HG03442 (cell line): ENCODE data around the gene CCDC77.

Source experiments
- ATAC-seq: cut with Tn5 transposase; IDR thresholded peaks from one replicate; pipeline ENCODE4 v1.9.1; 2021; ENCODE audit warnings: mild to moderate bottlenecking, moderate library complexity; ENCODE audit not compliant: unreplicated experiment

CCDC77 gene

GRCh38 chr12:452667-453210 lies 51.3 kb downstream of the CCDC77 start:
- no peak for ATAC-seq

- no peak for ATAC-seq
Measured at GRCh38 chr12:454833-455232, 53.4 kb downstream of the CCDC77 start.

- ATAC-seq, result no peak
Measured at GRCh38 chr12:455821-456220, 54.4 kb downstream of the CCDC77 start.

GRCh38 chr12:457676-458075 lies 56.2 kb downstream of the CCDC77 start:
- no peak for ATAC-seq

GRCh38 chr12:459050-459429 lies 57.6 kb downstream of the CCDC77 start:
- ATAC-seq, result no peak

GRCh38 chr12:459430-460258 lies 58.2 kb downstream of the CCDC77 start, which contains the start of gene B4GALNT3:
TSS of gene B4GALNT3 (plus strand) at chr12:459939. CDS start at chr12:460377, 438 bp downstream.
- ATAC-seq, result no peak

- no peak for ATAC-seq
Measured at GRCh38 chr12:460261-461230, 59.1 kb downstream of the CCDC77 start.

GRCh38 chr12:461425-461824 lies 60.0 kb downstream of the CCDC77 start:
- no peak for ATAC-seq

- ATAC-seq, result no peak
Measured at GRCh38 chr12:462936-463705, 61.7 kb downstream of the CCDC77 start.

GRCh38 chr12:464484-465267 lies 63.2 kb downstream of the CCDC77 start:
- no peak for ATAC-seq

- ATAC-seq, result no peak
Measured at GRCh38 chr12:466039-466438, 64.6 kb downstream of the CCDC77 start.

- no peak for ATAC-seq
Measured at GRCh38 chr12:466762-467161, 65.3 kb downstream of the CCDC77 start.

- no peak for ATAC-seq
Measured at GRCh38 chr12:467591-467990, 66.1 kb downstream of the CCDC77 start.

GRCh38 chr12:468671-469389 lies 67.4 kb downstream of the CCDC77 start:
- ATAC-seq, result no peak

- no peak for ATAC-seq
Measured at GRCh38 chr12:470133-470532, 68.7 kb downstream of the CCDC77 start.

GRCh38 chr12:473198-473597 lies 71.8 kb downstream of the CCDC77 start:
- ATAC-seq, result no peak

GRCh38 chr12:473863-474577 lies 72.6 kb downstream of the CCDC77 start:
- ATAC-seq, result no peak

- ATAC-seq, result no peak
Measured at GRCh38 chr12:475286-475685, 73.8 kb downstream of the CCDC77 start.

GRCh38 chr12:479161-479560 lies 77.7 kb downstream of the CCDC77 start:
- ATAC-seq, result no peak
